Breast epithelium (tissue), 3 donors: Measurements from ENCODE around the gene HIGD2A.

Experiments used
- POLR2A ChIP-seq: fragments of 450-650 bp; IDR thresholded peaks from one replicate; pipeline ENCODE4 v1.6.1; 2016; ENCODE audit warnings: antibody characterized with exemption, mild to moderate bottlenecking, moderate library complexity
- TF ChIP-seq, protein P1 (sequence below), 3 donors: fragments of 450-650 bp; IDR thresholded peaks; one replicate each; pipeline ENCODE4 v1.5.1; 2016 to 2017; ENCODE audit warnings: antibody characterized with exemption in 3 of 3, mild to moderate bottlenecking in 3 of 3, moderate library complexity in 3 of 3

- TF ChIP-seq, protein P1, sequence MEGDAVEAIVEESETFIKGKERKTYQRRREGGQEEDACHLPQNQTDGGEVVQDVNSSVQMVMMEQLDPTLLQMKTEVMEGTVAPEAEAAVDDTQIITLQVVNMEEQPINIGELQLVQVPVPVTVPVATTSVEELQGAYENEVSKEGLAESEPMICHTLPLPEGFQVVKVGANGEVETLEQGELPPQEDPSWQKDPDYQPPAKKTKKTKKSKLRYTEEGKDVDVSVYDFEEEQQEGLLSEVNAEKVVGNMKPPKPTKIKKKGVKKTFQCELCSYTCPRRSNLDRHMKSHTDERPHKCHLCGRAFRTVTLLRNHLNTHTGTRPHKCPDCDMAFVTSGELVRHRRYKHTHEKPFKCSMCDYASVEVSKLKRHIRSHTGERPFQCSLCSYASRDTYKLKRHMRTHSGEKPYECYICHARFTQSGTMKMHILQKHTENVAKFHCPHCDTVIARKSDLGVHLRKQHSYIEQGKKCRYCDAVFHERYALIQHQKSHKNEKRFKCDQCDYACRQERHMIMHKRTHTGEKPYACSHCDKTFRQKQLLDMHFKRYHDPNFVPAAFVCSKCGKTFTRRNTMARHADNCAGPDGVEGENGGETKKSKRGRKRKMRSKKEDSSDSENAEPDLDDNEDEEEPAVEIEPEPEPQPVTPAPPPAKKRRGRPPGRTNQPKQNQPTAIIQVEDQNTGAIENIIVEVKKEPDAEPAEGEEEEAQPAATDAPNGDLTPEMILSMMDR (IDR thresholded peaks at IDR 0.05), result no peak
- TF ChIP-seq POLR2A, result no peak
These were observed 19.1 kb downstream of the HIGD2A start for GRCh38 chr5:176407456-176408251.
